Testis (tissue), 2 donors: ENCODE data around the gene ERBIN.
"Not testable (repeated sequence)": the region's sequence is repeated elsewhere in the genome, so short reads cannot be mapped to it uniquely, and the experiment has no call there.

Source experiments
- CTCF ChIP-seq, 3 experiments: fragments of 450-650 bp in 2 of 3; fragments of 200-600 bp in 1 of 3; sonication (generic) in 1 of 3; IDR thresholded peaks; one replicate each; pipeline ENCODE4 v1.5.1; 2016 to 2019; ENCODE audit warnings: antibody characterized with exemption in 3 of 3, mild to moderate bottlenecking in 2 of 3, moderate library complexity in 1 of 3
- POLR2A ChIP-seq: fragments of 450-650 bp; IDR thresholded peaks from one replicate; pipeline ENCODE4 v1.6.1; 2017; ENCODE audit warnings: antibody characterized with exemption, mild to moderate bottlenecking, moderate library complexity

GRCh38 chr5:65892024-65892423 is 34.4 kb upstream of the ERBIN start:
- TF ChIP-seq CTCF (IDR thresholded peaks at IDR 0.05); POLR2A: not testable (repeated sequence)
